SK-N-SH (cell line): ENCODE measurements around the gene ZYG11A. TPM values are rescaled to one million over a fixed set of nuclear protein-coding genes. Genes with fewer than 3 reads are reported as not detected.

ENCODE experiments used
- CTCF ChIA-PET: fragments of 300-600, 350-600 bp; formaldehyde crosslinking; extraction: SDS; loops from one replicate; lab custom pipeline; 2021; lab: Yijun Ruan, JAX
- POLR2A ChIA-PET: fragments of 350-600 bp; sonication (Branson Sonifier 250); formaldehyde crosslinking; extraction: SDS; loops from one replicate; lab custom pipeline; 2020; ENCODE audit warnings: antibody characterized with exemption, inconsistent platforms; lab: Yijun Ruan, JAX
- DNase-seq: peaks from one replicate; pipeline ENCODE4 v3.0.0; 2012
- H2AFZ ChIP-seq: fragments of 200-600 bp; sonication (generic); 2 replicates; pipeline ENCODE4 v1.8.1; 2016; ENCODE audit warnings: antibody characterized with exemption, mild to moderate bottlenecking, low read depth
- H3F3A ChIP-seq: fragments of 200-600 bp; sonication (generic); replicated peaks from 2 replicates; pipeline ENCODE3; 2016; ENCODE audit warnings: antibody characterized with exemption, mild to moderate bottlenecking; ENCODE audit not compliant: insufficient read depth
- H3K27ac ChIP-seq, 2 experiments: fragments of 200-500 bp in 1 of 2; fragments of 200-600 bp in 1 of 2; sonication (Bioruptor generic) in 1 of 2; sonication (generic), shearing (Covaris generic) in 1 of 2; 2 replicates each; pipeline versions ENCODE4 v1.5.1 to v1.6.1; 2014 to 2016; ENCODE audit warnings: low read depth in 2 of 2, inconsistent platforms in 1 of 2, low read length in 1 of 2, mild to moderate bottlenecking in 1 of 2, mixed read lengths in 1 of 2
- H3K27me3 ChIP-seq: fragments of 200-600 bp; sonication (generic), shearing (Covaris generic); 2 replicates; pipeline ENCODE4 v1.6.1; 2016; ENCODE audit warnings: mixed run types; ENCODE audit not compliant: insufficient read depth
- H3K36me3 ChIP-seq, 2 experiments: fragments of 200-500 bp in 1 of 2; fragments of 200-600 bp in 1 of 2; sonication (Bioruptor generic) in 1 of 2; sonication (generic) in 1 of 2; replicated peaks in 1 of 2; 2 replicates each; pipeline versions ENCODE3 to v1.5.1; 2014 to 2016; ENCODE audit warnings: low read length in 1 of 2, mild to moderate bottlenecking in 1 of 2; ENCODE audit not compliant: insufficient read depth in 2 of 2, control insufficient read depth in 1 of 2
- H3K4me1 ChIP-seq, 2 experiments: fragments of 200-500 bp in 1 of 2; fragments of 200-600 bp in 1 of 2; sonication (Bioruptor generic) in 1 of 2; sonication (generic), shearing (Covaris generic) in 1 of 2; 2 replicates each; pipeline versions ENCODE4 v1.5.1 to v1.6.1; 2014 to 2016; ENCODE audit warnings: low read depth in 1 of 2, low read length in 1 of 2, mixed run types in 1 of 2; ENCODE audit not compliant: insufficient read depth in 2 of 2, control insufficient read depth in 1 of 2
- H3K4me2 ChIP-seq: fragments of 200-600 bp; sonication (generic), shearing (Covaris generic); 2 replicates; pipeline ENCODE4 v1.6.1; 2017; ENCODE audit warnings: mixed run types
- H3K4me3 ChIP-seq, 2 experiments: fragments of 200-500 bp in 1 of 2; fragments of 200-600 bp in 1 of 2; sonication (Bioruptor generic) in 1 of 2; sonication (generic), shearing (Covaris generic) in 1 of 2; 2 replicates each; pipeline versions ENCODE4 v1.5.1 to v1.8.1; 2014 to 2016; ENCODE audit warnings: low read depth in 2 of 2, inconsistent platforms in 1 of 2, low read length in 1 of 2, mild to moderate bottlenecking in 1 of 2, mixed read lengths in 1 of 2, moderate library complexity in 1 of 2
- H3K79me2 ChIP-seq: fragments of 200-600 bp; sonication (generic); 2 replicates; pipeline ENCODE4 v1.8.1; 2017; ENCODE audit warnings: mild to moderate bottlenecking; ENCODE audit not compliant: insufficient read depth
- H3K9ac ChIP-seq: fragments of 200-600 bp; sonication (generic); 2 replicates; pipeline ENCODE4 v1.6.1; 2017; ENCODE audit warnings: mixed run types
- H3K9me2 ChIP-seq: fragments of 200-600 bp; sonication (generic); 2 replicates; pipeline ENCODE4 v1.6.1; 2017; ENCODE audit warnings: mixed run types
- H3K9me3 ChIP-seq: fragments of 200-600 bp; sonication (generic); 2 replicates; pipeline ENCODE4 v1.6.1; 2017; ENCODE audit warnings: mixed run types, mild to moderate bottlenecking, moderate library complexity
- H4K20me1 ChIP-seq: fragments of 200-600 bp; sonication (generic); 2 replicates; pipeline ENCODE4 v1.6.1; 2017; ENCODE audit warnings: mild to moderate bottlenecking, mixed run types; ENCODE audit not compliant: insufficient read depth
- ELF1 ChIP-seq: IDR thresholded peaks from 2 replicates; pipeline ENCODE4 v1.4.0; 2012
- EP300 ChIP-seq, 2 experiments: IDR thresholded peaks; 2 replicates each; pipeline versions ENCODE4 v1.4.0 to v1.6.1; 2012; ENCODE audit warnings: borderline replicate concordance in 1 of 2, low read depth in 1 of 2, low read length in 1 of 2
- FOSL2 ChIP-seq: IDR thresholded peaks from 2 replicates; pipeline ENCODE4 v1.4.0; 2012; ENCODE audit warnings: low read depth, mild to moderate bottlenecking, moderate library complexity, borderline replicate concordance
- FOXJ3 ChIP-seq: sonication (generic); formaldehyde crosslinking; IDR thresholded peaks from 2 replicates; pipeline ENCODE4 v1.5.1; 2020; ENCODE audit warnings: mild to moderate bottlenecking, missing genetic modification reagents
- MEF2A ChIP-seq: IDR thresholded peaks from 2 replicates; pipeline ENCODE4 v1.4.0; 2012; ENCODE audit warnings: low read depth, borderline replicate concordance
- MXI1 ChIP-seq: IDR thresholded peaks from 2 replicates; pipeline ENCODE4 v1.6.1; 2012; ENCODE audit warnings: mild to moderate bottlenecking, low read depth, low read length, improper control_type of control experiment
- NFIC ChIP-seq: IDR thresholded peaks from 2 replicates; pipeline ENCODE4 v1.4.0; 2012; ENCODE audit warnings: borderline replicate concordance
- PBX3 ChIP-seq: IDR thresholded peaks from 2 replicates; pipeline ENCODE4; 2012
- RFX5 ChIP-seq: IDR thresholded peaks from 2 replicates; pipeline ENCODE4 v1.6.1; 2012; ENCODE audit warnings: mild to moderate bottlenecking, improper control_type of control experiment, low read length
- SIN3A ChIP-seq: IDR thresholded peaks from 2 replicates; pipeline ENCODE4 v1.6.1; 2012; ENCODE audit warnings: low read depth, mild to moderate bottlenecking, low read length, moderate library complexity, borderline replicate concordance
- SMC3 ChIP-seq: IDR thresholded peaks from 2 replicates; pipeline ENCODE4 v1.6.1; 2012; ENCODE audit warnings: low read depth, low read length, improper control_type of control experiment
- TCF12 ChIP-seq: IDR thresholded peaks from 2 replicates; pipeline ENCODE4 v1.4.0; 2012
- TEAD4 ChIP-seq: IDR thresholded peaks from 2 replicates; pipeline ENCODE4 v1.4.0; 2012; ENCODE audit warnings: mild to moderate bottlenecking, borderline replicate concordance; ENCODE audit not compliant: insufficient read depth
- USF2 ChIP-seq: fragments of 150-350 bp; IDR thresholded peaks from 2 replicates; pipeline ENCODE4 v1.6.1; 2017; ENCODE audit warnings: antibody characterized with exemption, low read length, low read depth, borderline replicate concordance
- WGBS: methylation state at CpG from one replicate; pipeline ENCODE4 v1.1.6; 2017; ENCODE audit warnings: low lambda C conversion rate; 5-methylcytosine and 5-hydroxymethylcytosine counted together
- polyA plus RNA-seq, 3 experiments: library from polyadenylated mRNA; depleted of rRNA; stranded (reverse); fragments of >200 nt; gene quantifications; 2 replicates each; pipeline ENCODE4 v1.2.3, GENCODE V29; 2012
- TF ChIP-seq, protein P1 (sequence below): fragments of 200-600 bp; sonication (generic); IDR thresholded peaks from 2 replicates; pipeline ENCODE4 v1.6.1; 2017; ENCODE audit warnings: antibody characterized with exemption, mild to moderate bottlenecking, moderate library complexity
- TF ChIP-seq, protein P2 (sequence below): IDR thresholded peaks from 2 replicates; pipeline ENCODE4 v1.4.0; 2012; ENCODE audit warnings: low read depth, borderline replicate concordance

Gene ZYG11A
- polyA plus RNA-seq, 1 of the 3 experiments (the other 2 are of a cell fraction), result 0.41 TPM

GRCh38 chr1:52919051-52919722 lies 76.6 kb downstream of the ZYG11A start:
- Histone ChIP-seq H3K4me1 (no peaks in the 10 kb centered on the region), H3K9me2 (no peaks in the 10 kb centered on the region), H3K27ac (no peak overlapping the region), H3K79me2 (no peaks in the 10 kb centered on the region), H3K9ac (no peak overlapping the region), H3K4me3 (no peak overlapping the region), H4K20me1 (no peaks in the 10 kb centered on the region), H3K27me3 (no peaks in the 10 kb centered on the region), H3K36me3 (no peaks in the 10 kb centered on the region), H2AFZ (no peak overlapping the region), H3K4me2 (no peak overlapping the region), H3K9me3 (no peaks in the 10 kb centered on the region), H3F3A (no peaks in the 10 kb centered on the region)
- ChIA-PET CTCF (interaction anchor here (0.7 to 2.4 kb wide), 6 partner anchors 11 to 258 kb away, joined by 3 to 10 read pairs (median 4); no protein-coding TSS in a partner anchor), POLR2A (no interaction called here)
- WGBS, result 98% methylated on average over 7 of the region's 7 CpGs
- DNase-seq, result no peak
- no peak for TF ChIP-seq FOXJ3 (CRISPR knock-in tag)

DNA sequence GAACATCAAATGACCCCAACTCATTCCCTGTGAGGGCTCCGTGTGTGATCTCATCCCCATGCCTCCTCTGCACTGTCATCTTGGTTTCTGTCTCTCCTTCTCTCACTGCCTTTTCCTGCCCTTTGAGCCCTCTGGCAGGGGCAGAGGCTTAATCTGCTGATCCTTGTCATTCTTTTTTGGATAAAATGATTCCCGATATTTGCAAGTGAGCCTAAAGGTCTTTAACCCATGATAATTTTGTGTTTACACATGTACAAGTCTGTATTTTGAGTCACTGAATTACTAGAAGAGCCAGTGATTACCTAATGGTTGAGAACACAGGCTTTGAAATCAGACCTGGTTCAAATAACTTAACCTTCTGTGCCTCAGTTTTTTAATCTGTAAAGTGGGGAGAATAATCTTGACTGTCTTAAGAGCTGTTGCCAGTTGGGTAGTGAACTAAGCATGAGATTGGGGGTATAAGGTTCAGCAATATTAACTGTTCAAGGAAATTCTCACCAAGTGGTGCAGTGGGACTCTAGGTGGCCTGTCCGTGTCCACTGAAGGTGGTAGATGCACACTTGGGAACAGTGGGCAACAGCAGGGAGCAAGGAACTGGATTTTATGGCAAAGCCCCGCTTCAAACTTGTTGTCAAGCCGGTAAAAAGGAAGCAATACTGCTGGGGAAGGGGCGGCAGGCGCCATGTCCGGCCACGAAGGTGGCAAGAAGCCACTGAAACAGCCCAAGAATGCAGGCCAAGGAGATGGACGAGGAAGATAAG lies 77.3 kb downstream of the ZYG11A start:
- Histone ChIP-seq H3F3A (no peaks in the 10 kb centered on the region), H3K27me3 (no peaks in the 10 kb centered on the region), H3K36me3 (no peaks in the 10 kb centered on the region), H3K9me2 (no peaks in the 10 kb centered on the region), H3K4me1 (no peaks in the 10 kb centered on the region), H3K79me2 (no peaks in the 10 kb centered on the region), H3K4me2 (no peak overlapping the region), H3K27ac (no peak overlapping the region), H4K20me1 (no peaks in the 10 kb centered on the region), H3K4me3 (no peak overlapping the region), H2AFZ (no peak overlapping the region), H3K9me3 (no peaks in the 10 kb centered on the region), H3K9ac (no peak overlapping the region)
- POLR2A ChIA-PET, result no interaction called here
- 89% methylated on average over 10 of the region's 10 CpGs for WGBS
- TF ChIP-seq, protein P1, sequence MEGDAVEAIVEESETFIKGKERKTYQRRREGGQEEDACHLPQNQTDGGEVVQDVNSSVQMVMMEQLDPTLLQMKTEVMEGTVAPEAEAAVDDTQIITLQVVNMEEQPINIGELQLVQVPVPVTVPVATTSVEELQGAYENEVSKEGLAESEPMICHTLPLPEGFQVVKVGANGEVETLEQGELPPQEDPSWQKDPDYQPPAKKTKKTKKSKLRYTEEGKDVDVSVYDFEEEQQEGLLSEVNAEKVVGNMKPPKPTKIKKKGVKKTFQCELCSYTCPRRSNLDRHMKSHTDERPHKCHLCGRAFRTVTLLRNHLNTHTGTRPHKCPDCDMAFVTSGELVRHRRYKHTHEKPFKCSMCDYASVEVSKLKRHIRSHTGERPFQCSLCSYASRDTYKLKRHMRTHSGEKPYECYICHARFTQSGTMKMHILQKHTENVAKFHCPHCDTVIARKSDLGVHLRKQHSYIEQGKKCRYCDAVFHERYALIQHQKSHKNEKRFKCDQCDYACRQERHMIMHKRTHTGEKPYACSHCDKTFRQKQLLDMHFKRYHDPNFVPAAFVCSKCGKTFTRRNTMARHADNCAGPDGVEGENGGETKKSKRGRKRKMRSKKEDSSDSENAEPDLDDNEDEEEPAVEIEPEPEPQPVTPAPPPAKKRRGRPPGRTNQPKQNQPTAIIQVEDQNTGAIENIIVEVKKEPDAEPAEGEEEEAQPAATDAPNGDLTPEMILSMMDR, result no peak
- no peak for TF ChIP-seq ELF1
- no peak for TF ChIP-seq TCF12
- no peak for TF ChIP-seq USF2
- no peak for TF ChIP-seq SIN3A
- no peak for TF ChIP-seq RFX5
- TF ChIP-seq MEF2A, result no peak
- TF ChIP-seq MXI1, result no peak
- no peak for TF ChIP-seq EP300 (IDR thresholded peaks at IDR 0.05; ENCODE audit: borderline replicate concordance in 1 of 2, low read depth in 1 of 2, low read length in 1 of 2)
- no peak for TF ChIP-seq SMC3
- no peak for TF ChIP-seq PBX3
- TF ChIP-seq TEAD4, result no peak
- TF ChIP-seq FOSL2, result no peak
- no peak for TF ChIP-seq NFIC
- TF ChIP-seq, protein P2, sequence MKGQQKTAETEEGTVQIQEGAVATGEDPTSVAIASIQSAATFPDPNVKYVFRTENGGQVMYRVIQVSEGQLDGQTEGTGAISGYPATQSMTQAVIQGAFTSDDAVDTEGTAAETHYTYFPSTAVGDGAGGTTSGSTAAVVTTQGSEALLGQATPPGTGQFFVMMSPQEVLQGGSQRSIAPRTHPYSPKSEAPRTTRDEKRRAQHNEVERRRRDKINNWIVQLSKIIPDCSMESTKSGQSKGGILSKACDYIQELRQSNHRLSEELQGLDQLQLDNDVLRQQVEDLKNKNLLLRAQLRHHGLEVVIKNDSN, result no peak
- CTCF ChIA-PET, result interaction anchor here (1.7 kb wide), 1 partner anchor 16 kb away, joined by 4 read pairs; no protein-coding TSS in a partner anchor
- no peak for DNase-seq
